CD4-positive, CD25-positive, alpha-beta regulatory T cell (primary cell): Measurements from ENCODE around the gene C1GALT1. TPM values are rescaled to one million over a fixed set of nuclear protein-coding genes. Genes with fewer than 3 reads are reported as not detected.
A peak's percentile ranks its signal among the peaks of the same experiment; 100 is the strongest.

Source experiments
- ATAC-seq, 2 donors: fragments of 150-1000 bp; cut with Tn5 transposase; one replicate each; pipeline ENCODE4 v1.10.0; 2021; ENCODE audit warnings: low read depth in 2 of 2, moderate number of reproducible peaks in 2 of 2, moderate library complexity in 1 of 2
- DNase-seq, 3 donors: peaks; one replicate each; pipeline versions ENCODE4 v3.0.0 to v3.0.0-alpha.2; 2012 to 2022; ENCODE audit warnings: mixed read lengths in 1 of 3
- H3K27ac ChIP-seq: one replicate; pipeline ENCODE4 v1.7.0; 2013; ENCODE audit warnings: mild to moderate bottlenecking, low read length; ENCODE audit not compliant: insufficient read depth, poor library complexity, severe bottlenecking
- H3K27me3 ChIP-seq: one replicate; pipeline ENCODE4 v1.7.0; 2013; ENCODE audit warnings: low read length; ENCODE audit not compliant: control insufficient read depth, insufficient read depth
- H3K36me3 ChIP-seq: one replicate; pipeline ENCODE4 v1.7.0; 2013; ENCODE audit warnings: mild to moderate bottlenecking, low read length, moderate library complexity; ENCODE audit not compliant: control insufficient read depth, insufficient read depth
- H3K4me1 ChIP-seq: 2 replicates; pipeline ENCODE4 v1.7.0; 2013; ENCODE audit warnings: mild to moderate bottlenecking, low read length; ENCODE audit not compliant: insufficient read depth, control insufficient read depth, poor library complexity, severe bottlenecking
- H3K4me3 ChIP-seq: one replicate; pipeline ENCODE4 v1.7.0; 2013; ENCODE audit warnings: low read depth, mild to moderate bottlenecking, low read length, moderate library complexity
- H3K9me3 ChIP-seq, 2 experiments: 1 replicate in 1 of 2; 2 replicates in 1 of 2; pipeline ENCODE4 v1.7.0; 2013; ENCODE audit warnings: low read length in 2 of 2, mild to moderate bottlenecking in 1 of 2, moderate library complexity in 1 of 2; ENCODE audit not compliant: control insufficient read depth in 2 of 2
- H3K27ac Mint-ChIP-seq, 3 donors: one replicate each; pipeline ENCODE4 v1.8.0; 2020 to 2022; ENCODE audit warnings: mild to moderate bottlenecking in 3 of 3, mixed read lengths in 3 of 3, moderate library complexity in 2 of 3
- H3K27me3 Mint-ChIP-seq: one replicate; pipeline ENCODE4 v1.8.0; 2022; ENCODE audit warnings: mild to moderate bottlenecking, mixed read lengths
- H3K36me3 Mint-ChIP-seq: one replicate; pipeline ENCODE4 v1.8.0; 2020; ENCODE audit warnings: mixed read lengths
- H3K4me1 Mint-ChIP-seq, 4 donors: one replicate each; pipeline ENCODE4 v1.8.0; 2020 to 2022; ENCODE audit warnings: mixed read lengths in 4 of 4, mild to moderate bottlenecking in 1 of 4
- H3K4me3 Mint-ChIP-seq, 4 donors: one replicate each; pipeline ENCODE4 v1.8.0; 2020 to 2022; ENCODE audit warnings: mild to moderate bottlenecking in 4 of 4, mixed read lengths in 4 of 4, moderate library complexity in 3 of 4
- H3K9me3 Mint-ChIP-seq, 7 donors: one replicate each; pipeline ENCODE4 v1.8.0; 2020 to 2022; ENCODE audit warnings: mixed read lengths in 7 of 7, mild to moderate bottlenecking in 3 of 7, moderate library complexity in 2 of 7
- polyA plus RNA-seq, 4 donors: library from polyadenylated mRNA; unstranded; fragments of 300-500 nt; fragmentation: Illumina TruSeq; gene quantifications; one replicate each; pipeline ENCODE4 v1.2.3, GENCODE V29; 2021
- total RNA-seq: library from RNA; stranded (reverse); gene quantifications from one replicate; pipeline ENCODE4 v1.2.3, GENCODE V29; 2022

Gene C1GALT1
- total and polyA plus RNA-seq, 5 donors from 2014 or later: 31.5 to 36.8 (median 35.6) TPM

- Histone ChIP-seq H3K4me3 (no peak overlapping the region), H3K9me3 (no peaks in the 10 kb centered on the region), H3K4me1 (no peaks in the 10 kb centered on the region), H3K36me3 (no peaks in the 10 kb centered on the region), H3K27ac (no peak overlapping the region), H3K27me3 (peaks cover 10% of the 10 kb centered on the region)
- DNase-seq (no peak), ATAC-seq (no peak)
- Mint-ChIP-seq H3K27me3 (peaks cover 39% of the 10 kb centered on the region), H3K9me3 (no peaks in the 10 kb centered on the region), H3K27ac (peak overlapping the region in 1 of 3 donors; percentile 2), H3K36me3 (no peaks in the 10 kb centered on the region), H3K4me3 (no peak overlapping the region), H3K4me1 (no peaks in the 10 kb centered on the region)
Measured at GRCh38 chr7:7271094-7271874, 88.9 kb downstream of the C1GALT1 start.

GRCh38 chr7:7272294-7272693, 90.0 kb downstream of the C1GALT1 start:
- Histone ChIP-seq H3K27me3 (peaks cover 10% of the 10 kb centered on the region), H3K27ac (no peak overlapping the region), H3K4me3 (no peak overlapping the region), H3K9me3 (no peaks in the 10 kb centered on the region), H3K36me3 (no peaks in the 10 kb centered on the region), H3K4me1 (no peaks in the 10 kb centered on the region)
- Mint-ChIP-seq H3K27ac (no peak overlapping the region), H3K4me3 (no peak overlapping the region), H3K36me3 (no peaks in the 10 kb centered on the region), H3K4me1 (no peaks in the 10 kb centered on the region), H3K9me3 (no peaks in the 10 kb centered on the region), H3K27me3 (peaks cover 48% of the 10 kb centered on the region)
- DNase-seq: no peak
- no peak for ATAC-seq

- H3K4me3 Mint-ChIP-seq: no peak overlapping the region
- no peaks in the 10 kb centered on the region for H3K4me1 ChIP-seq
- H3K9me3 ChIP-seq: no peaks in the 10 kb centered on the region
- no peaks in the 10 kb centered on the region for H3K36me3 Mint-ChIP-seq
- H3K27me3 ChIP-seq: peaks cover 8% of the 10 kb centered on the region
- H3K27me3 Mint-ChIP-seq: peaks cover 54% of the 10 kb centered on the region
- no peak overlapping the region for H3K4me3 ChIP-seq
- no peaks in the 10 kb centered on the region for H3K4me1 Mint-ChIP-seq
- no peak overlapping the region for H3K27ac ChIP-seq
- DNase-seq (no peak), ATAC-seq (no peak)
- H3K9me3 Mint-ChIP-seq: no peaks in the 10 kb centered on the region
- no peaks in the 10 kb centered on the region for H3K36me3 ChIP-seq
- H3K27ac Mint-ChIP-seq: no peak overlapping the region
Measured at GRCh38 chr7:7274782-7275181, 92.4 kb downstream of the C1GALT1 start.

- ATAC-seq: no peak
- no peak overlapping the region for H3K4me3 ChIP-seq
- no peaks in the 10 kb centered on the region for H3K4me1 ChIP-seq
- H3K9me3 ChIP-seq: no peaks in the 10 kb centered on the region
- Mint-ChIP-seq H3K4me3 (no peak overlapping the region), H3K36me3 (no peaks in the 10 kb centered on the region), H3K27ac (no peak overlapping the region), H3K4me1 (no peaks in the 10 kb centered on the region), H3K27me3 (peaks cover 56% of the 10 kb centered on the region), H3K9me3 (peaks cover 0 to 4% (median 0%) of the 10 kb centered on the region in 7 donors)
- no peak for DNase-seq
- H3K27me3 ChIP-seq: peaks cover 6% of the 10 kb centered on the region
- H3K36me3 ChIP-seq: no peaks in the 10 kb centered on the region
- no peak overlapping the region for H3K27ac ChIP-seq
Measured at GRCh38 chr7:7276161-7276560, 93.8 kb downstream of the C1GALT1 start.

- Histone ChIP-seq H3K36me3 (no peaks in the 10 kb centered on the region), H3K27ac (no peak overlapping the region), H3K4me3 (no peak overlapping the region), H3K4me1 (no peaks in the 10 kb centered on the region), H3K9me3 (no peaks in the 10 kb centered on the region), H3K27me3 (peaks cover 3% of the 10 kb centered on the region)
- Mint-ChIP-seq H3K27me3 (peaks cover 4% of the 10 kb centered on the region), H3K27ac (peak overlapping the region in 1 of 3 donors; percentile 60), H3K36me3 (no peaks in the 10 kb centered on the region), H3K4me1 (no peaks in the 10 kb centered on the region), H3K9me3 (peaks cover 0 to 5% (median 0%) of the 10 kb centered on the region in 7 donors), H3K4me3 (no peak overlapping the region)
- no peak for DNase-seq
- ATAC-seq: no peak
Measured at GRCh38 chr7:7290429-7291122, 108.2 kb downstream of the C1GALT1 start.

- H3K36me3 ChIP-seq: no peaks in the 10 kb centered on the region
- H3K27ac ChIP-seq: no peak overlapping the region
- no peaks in the 10 kb centered on the region for H3K9me3 ChIP-seq
- no peaks in the 10 kb centered on the region for H3K4me1 ChIP-seq
- Mint-ChIP-seq H3K36me3 (no peaks in the 10 kb centered on the region), H3K27me3 (peaks cover 8% of the 10 kb centered on the region), H3K27ac (no peak overlapping the region), H3K4me1 (no peaks in the 10 kb centered on the region), H3K9me3 (peaks cover 0 to 1% (median 0%) of the 10 kb centered on the region in 7 donors), H3K4me3 (no peak overlapping the region)
- H3K4me3 ChIP-seq: no peak overlapping the region
- ATAC-seq (no peak), DNase-seq (no peak)
- H3K27me3 ChIP-seq: peaks cover 2% of the 10 kb centered on the region
Measured at GRCh38 chr7:7292085-7292484, 109.7 kb downstream of the C1GALT1 start.

- H3K4me3 Mint-ChIP-seq: no peak overlapping the region
- no peaks in the 10 kb centered on the region for H3K4me1 Mint-ChIP-seq
- Histone ChIP-seq H3K4me1 (no peaks in the 10 kb centered on the region), H3K27ac (no peak overlapping the region), H3K36me3 (no peaks in the 10 kb centered on the region), H3K4me3 (no peak overlapping the region), H3K27me3 (peaks cover 2% of the 10 kb centered on the region), H3K9me3 (no peaks in the 10 kb centered on the region)
- H3K27ac Mint-ChIP-seq: no peak overlapping the region
- H3K9me3 Mint-ChIP-seq: peaks cover 0 to 3% (median 0%) of the 10 kb centered on the region in 7 donors
- peaks cover 8% of the 10 kb centered on the region for H3K27me3 Mint-ChIP-seq
- no peaks in the 10 kb centered on the region for H3K36me3 Mint-ChIP-seq
- ATAC-seq: no peak
- no peak for DNase-seq
Measured at GRCh38 chr7:7292608-7293007, 110.3 kb downstream of the C1GALT1 start.
